Activated naive CD8-positive, alpha-beta T cell treated with anti-CD3 and anti-CD28 coated beads for 36 hours (primary cell): ENCODE data around the gene GUCY1A2. TPM values are rescaled to one million over a fixed set of nuclear protein-coding genes. Genes with fewer than 3 reads are reported as not detected.

Source experiments
- DNase-seq: peaks from one replicate; pipeline ENCODE4 v3.0.0; 2021
- H3K27ac Mint-ChIP-seq: one replicate; pipeline ENCODE4 v1.8.0; 2022; ENCODE audit warnings: mild to moderate bottlenecking, moderate library complexity, mixed read lengths
- H3K27me3 Mint-ChIP-seq: one replicate; pipeline ENCODE4 v1.8.0; 2022; ENCODE audit warnings: mild to moderate bottlenecking, mixed read lengths
- H3K36me3 Mint-ChIP-seq: one replicate; pipeline ENCODE4 v1.8.0; 2021; ENCODE audit warnings: mild to moderate bottlenecking, mixed read lengths
- H3K4me1 Mint-ChIP-seq: one replicate; pipeline ENCODE4 v1.8.0; 2021; ENCODE audit warnings: mixed read lengths
- H3K4me3 Mint-ChIP-seq: one replicate; pipeline ENCODE4 v1.8.0; 2022; ENCODE audit warnings: mild to moderate bottlenecking, moderate library complexity, mixed read lengths
- H3K9me3 Mint-ChIP-seq: one replicate; pipeline ENCODE4 v1.8.0; 2022; ENCODE audit warnings: mixed read lengths
- total RNA-seq, 2 experiments: library from RNA; stranded (reverse); gene quantifications; one replicate each; pipeline ENCODE4 v1.2.3, GENCODE V29; 2021

The GUCY1A2 gene
- total RNA-seq, 2 experiments from 2014 or later = not detected

DNA sequence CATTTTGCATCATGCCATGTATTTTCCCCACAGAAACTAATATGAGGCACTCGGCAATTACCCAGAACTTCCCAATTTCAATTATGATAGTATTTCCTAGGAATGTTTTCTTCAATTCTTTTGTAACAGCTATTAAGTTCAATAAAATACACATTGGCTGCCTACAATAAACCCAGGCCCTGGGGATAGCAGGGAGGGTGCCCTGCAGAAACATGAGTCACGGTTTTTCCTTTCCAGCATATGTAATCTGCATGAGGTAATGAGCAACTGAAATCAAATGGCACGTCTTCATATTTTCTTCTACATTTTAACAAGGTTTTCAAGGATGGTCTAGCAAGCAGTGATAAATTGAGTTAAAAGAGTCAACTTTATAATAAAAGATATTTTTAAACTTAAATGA, 32.0 kb downstream of the GUCY1A2 start:
- DNase-seq = no peak
- Mint-ChIP-seq H3K4me1 (no peaks in the 10 kb centered on the region), H3K27me3 (no peaks in the 10 kb centered on the region), H3K4me3 (no peak overlapping the region), H3K36me3 (no peaks in the 10 kb centered on the region), H3K9me3 (no peaks in the 10 kb centered on the region), H3K27ac (no peak overlapping the region)

DNA sequence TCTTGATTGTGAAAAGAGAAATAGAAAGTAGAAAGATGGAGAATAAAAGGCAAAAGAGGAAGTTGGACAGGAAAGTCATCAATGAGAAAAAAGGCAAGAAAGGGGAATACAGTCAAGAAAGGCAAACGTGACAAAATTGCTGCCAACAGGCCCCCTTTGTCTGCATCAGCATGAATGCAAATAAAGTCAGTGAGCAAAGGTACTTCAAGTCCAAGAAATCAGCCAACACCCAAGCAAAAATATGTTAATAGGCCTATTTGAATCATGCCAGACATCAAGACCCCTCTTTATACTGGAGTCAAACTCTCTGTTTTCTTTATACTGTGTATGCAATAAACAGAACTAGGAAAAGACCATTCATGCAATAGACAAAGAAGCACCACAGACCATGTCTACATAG, 34.3 kb downstream of the GUCY1A2 start:
- no peak for DNase-seq
- H3K27me3 Mint-ChIP-seq = no peaks in the 10 kb centered on the region
- H3K4me1 Mint-ChIP-seq = no peaks in the 10 kb centered on the region
- no peaks in the 10 kb centered on the region for H3K36me3 Mint-ChIP-seq
- no peak overlapping the region for H3K27ac Mint-ChIP-seq
- no peaks in the 10 kb centered on the region for H3K9me3 Mint-ChIP-seq
- no peak overlapping the region for H3K4me3 Mint-ChIP-seq

DNA sequence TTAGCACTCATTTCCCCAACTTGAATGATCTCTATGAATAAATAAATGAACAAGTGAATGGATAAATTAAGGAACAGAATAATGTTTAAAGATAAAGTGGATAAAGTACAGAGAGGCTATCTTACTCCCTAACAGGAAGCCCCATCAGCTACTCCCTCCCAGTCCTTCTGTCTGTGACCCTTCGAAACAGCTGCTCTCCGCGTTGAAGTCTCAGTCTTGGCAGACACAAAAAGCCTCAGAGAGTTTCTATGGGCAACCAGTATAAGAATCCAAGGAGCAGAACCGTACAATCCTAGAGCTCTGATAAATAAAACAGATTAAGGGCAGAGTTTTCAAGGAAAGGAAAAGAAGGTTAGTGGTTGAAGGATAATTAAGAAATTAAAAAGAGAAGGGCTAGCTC, 35.0 kb downstream of the GUCY1A2 start:
- Mint-ChIP-seq H3K4me3 (no peak overlapping the region), H3K36me3 (no peaks in the 10 kb centered on the region), H3K4me1 (no peaks in the 10 kb centered on the region), H3K27me3 (no peaks in the 10 kb centered on the region), H3K9me3 (no peaks in the 10 kb centered on the region), H3K27ac (no peak overlapping the region)
- DNase-seq = no peak

DNA sequence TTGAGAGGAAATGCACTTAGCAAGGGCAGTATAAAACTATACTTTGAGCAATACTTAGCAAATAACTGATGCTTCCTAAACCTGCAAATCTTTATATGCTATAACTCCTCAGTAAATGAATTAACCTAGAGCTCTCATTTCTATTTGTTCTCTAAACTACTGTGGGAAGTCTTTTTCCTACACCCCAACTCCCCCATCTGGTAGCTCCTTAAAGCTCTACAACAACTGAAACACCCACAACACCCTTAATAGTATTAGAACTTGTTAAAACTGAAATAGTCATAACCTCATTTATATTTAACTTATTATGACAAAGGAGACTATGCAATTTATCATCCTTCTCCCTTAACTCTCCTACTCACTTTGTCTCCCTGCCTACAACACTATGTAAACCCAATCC, 43.4 kb downstream of the GUCY1A2 start:
- Mint-ChIP-seq H3K36me3 (no peaks in the 10 kb centered on the region), H3K27ac (no peak overlapping the region), H3K27me3 (no peaks in the 10 kb centered on the region), H3K9me3 (no peaks in the 10 kb centered on the region), H3K4me3 (no peak overlapping the region), H3K4me1 (no peaks in the 10 kb centered on the region)
- DNase-seq = no peak

DNA sequence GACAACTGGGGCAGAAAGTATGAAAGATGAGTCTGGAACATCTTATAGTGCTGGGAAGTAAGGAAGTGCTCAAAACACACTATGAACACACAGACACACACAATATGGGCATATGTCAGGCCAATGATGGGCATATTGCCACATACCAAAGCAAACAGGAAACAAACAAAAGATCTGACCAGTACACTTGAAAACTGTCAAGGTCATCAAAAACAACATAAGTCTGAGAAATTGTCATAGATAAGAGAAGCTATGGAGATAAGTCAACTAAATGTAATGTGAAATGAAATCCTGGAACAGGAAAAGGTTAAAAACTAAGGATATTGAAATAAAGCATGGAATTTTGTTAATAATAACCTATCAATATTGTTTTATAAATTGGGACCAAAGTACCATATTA, 46.4 kb downstream of the GUCY1A2 start:
- no peaks in the 10 kb centered on the region for H3K9me3 Mint-ChIP-seq
- H3K27me3 Mint-ChIP-seq = no peaks in the 10 kb centered on the region

DNA sequence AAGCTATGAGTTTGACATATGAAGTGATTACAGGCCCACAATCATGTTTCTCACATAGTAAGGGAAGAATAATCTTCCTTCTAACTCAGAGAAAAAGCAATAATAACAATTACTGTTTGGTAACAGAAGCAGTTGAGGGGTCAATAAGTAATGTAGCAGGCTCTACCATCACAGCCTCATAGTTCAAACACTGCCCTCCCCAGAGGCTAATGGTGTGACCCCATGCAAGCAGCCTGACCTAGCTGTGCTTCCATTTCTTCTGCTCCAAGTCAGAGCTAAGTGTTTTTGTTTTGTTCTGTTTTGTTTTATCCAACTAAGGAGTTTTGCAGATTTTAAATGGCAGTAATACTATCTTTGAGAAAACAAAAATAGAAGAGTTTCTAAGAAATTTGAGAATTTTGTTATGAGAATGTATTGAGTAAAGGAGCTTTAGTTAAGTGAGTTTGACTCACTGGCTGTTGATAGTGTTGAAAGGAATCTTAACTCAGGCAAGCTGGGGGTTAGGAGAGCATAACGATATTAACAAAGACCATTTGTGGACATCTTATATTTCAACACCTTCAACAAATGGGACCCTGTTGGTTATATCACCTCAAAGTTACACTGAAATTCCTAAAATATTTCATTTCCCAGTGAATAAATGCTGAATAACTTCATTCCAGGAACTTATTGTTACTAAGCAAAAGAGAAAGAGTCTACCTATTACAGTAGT, 48.5 kb downstream of the GUCY1A2 start:
- Mint-ChIP-seq H3K4me1 (no peaks in the 10 kb centered on the region), H3K4me3 (no peak overlapping the region), H3K27me3 (no peaks in the 10 kb centered on the region), H3K36me3 (no peaks in the 10 kb centered on the region), H3K9me3 (no peaks in the 10 kb centered on the region), H3K27ac (no peak overlapping the region)
- DNase-seq = no peak

More for the DNA sequence above, 46.4 kb downstream of the GUCY1A2 start:
- no peaks in the 10 kb centered on the region for H3K36me3 Mint-ChIP-seq
- DNase-seq = no peak
- H3K4me1 Mint-ChIP-seq = no peaks in the 10 kb centered on the region
- no peak overlapping the region for H3K27ac Mint-ChIP-seq
- H3K4me3 Mint-ChIP-seq = no peak overlapping the region

DNA sequence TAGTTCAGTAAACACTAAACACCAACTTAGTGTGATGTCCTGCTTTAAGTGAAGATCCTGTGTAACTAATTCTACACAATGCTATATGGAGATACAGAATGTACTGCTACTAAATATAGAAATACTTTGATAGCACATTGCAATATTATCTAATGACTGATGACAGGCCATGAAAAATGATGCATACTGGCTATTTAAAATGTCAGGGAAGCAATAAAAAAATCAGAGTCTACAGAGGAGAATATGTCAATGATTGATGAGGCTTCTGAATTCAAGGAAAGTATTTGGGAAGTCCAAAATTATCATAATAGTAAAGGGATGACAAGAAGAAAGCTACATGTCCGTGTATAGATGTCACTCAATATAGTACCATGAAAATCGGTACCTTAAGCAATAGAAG, 55.3 kb downstream of the GUCY1A2 start:
- H3K4me3 Mint-ChIP-seq = no peak overlapping the region

DNA sequence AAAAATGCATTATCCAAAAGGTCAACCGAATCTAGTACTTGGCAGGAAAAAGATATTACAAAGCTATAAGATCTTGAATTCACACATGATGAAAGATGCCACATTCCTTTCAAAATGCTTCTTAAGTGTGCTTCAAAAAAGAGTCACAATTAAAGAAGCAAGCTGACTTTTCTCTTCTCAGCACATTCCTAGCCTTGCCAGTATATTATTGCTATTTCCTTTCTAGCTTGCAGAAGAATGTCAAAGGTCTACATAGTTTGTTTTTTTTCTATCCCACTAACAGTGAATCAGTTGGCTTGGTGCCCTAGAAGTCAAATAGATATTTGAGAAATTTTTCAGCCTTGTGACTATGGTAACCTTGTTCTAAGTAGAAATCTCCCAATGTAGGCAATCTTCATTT, 56.8 kb downstream of the GUCY1A2 start:
- H3K27me3 Mint-ChIP-seq = no peaks in the 10 kb centered on the region
- DNase-seq = no peak
- no peak overlapping the region for H3K4me3 Mint-ChIP-seq
- no peaks in the 10 kb centered on the region for H3K9me3 Mint-ChIP-seq
- no peaks in the 10 kb centered on the region for H3K4me1 Mint-ChIP-seq
- H3K36me3 Mint-ChIP-seq = no peaks in the 10 kb centered on the region
- H3K27ac Mint-ChIP-seq = no peak overlapping the region

More for the DNA sequence above, 55.3 kb downstream of the GUCY1A2 start:
- Mint-ChIP-seq H3K27ac (no peak overlapping the region), H3K36me3 (no peaks in the 10 kb centered on the region), H3K27me3 (no peaks in the 10 kb centered on the region), H3K9me3 (no peaks in the 10 kb centered on the region), H3K4me1 (no peaks in the 10 kb centered on the region)
- no peak for DNase-seq

DNA sequence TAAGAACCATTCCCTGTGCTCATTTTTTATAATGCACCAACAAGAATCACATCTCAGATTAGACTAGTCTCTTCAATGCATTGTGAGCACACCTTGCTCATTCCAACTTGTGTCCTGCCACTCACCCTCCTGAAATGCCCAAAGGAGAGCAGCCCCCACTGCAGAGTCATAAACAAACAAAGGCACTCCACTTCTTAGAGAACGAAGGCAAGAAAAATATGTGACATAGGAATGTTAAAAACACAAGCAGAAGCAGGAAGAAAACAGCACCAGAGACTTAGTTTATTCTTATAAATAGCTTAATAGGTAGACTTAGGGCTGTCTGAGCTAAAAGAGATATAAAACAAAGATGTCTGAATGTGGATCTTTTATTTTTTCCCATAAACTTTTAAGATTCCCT, 57.2 kb downstream of the GUCY1A2 start:
- Mint-ChIP-seq H3K36me3 (no peaks in the 10 kb centered on the region), H3K27me3 (no peaks in the 10 kb centered on the region), H3K4me1 (no peaks in the 10 kb centered on the region), H3K9me3 (no peaks in the 10 kb centered on the region), H3K27ac (no peak overlapping the region), H3K4me3 (no peak overlapping the region)
- no peak for DNase-seq

DNA sequence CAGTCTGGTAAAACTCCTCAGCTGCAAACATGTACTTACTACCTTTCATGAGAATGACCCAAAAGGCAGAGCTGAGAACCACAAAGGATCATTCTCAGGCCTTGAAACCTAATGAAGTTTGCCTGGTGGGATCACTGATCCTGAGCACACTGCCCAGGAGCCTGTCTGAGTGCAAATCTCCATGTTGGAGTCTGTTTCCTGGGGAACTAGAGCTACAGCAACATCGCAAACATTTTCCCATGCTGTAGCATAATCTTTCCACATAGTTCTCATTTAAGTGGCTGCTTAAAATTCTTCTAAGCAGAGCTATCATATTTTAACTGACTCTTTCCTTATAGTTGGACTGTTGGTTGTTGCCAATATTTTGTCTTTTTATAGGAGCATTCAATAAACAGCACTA, 58.5 kb downstream of the GUCY1A2 start:
- no peaks in the 10 kb centered on the region for H3K27me3 Mint-ChIP-seq
- peaks cover 5% of the 10 kb centered on the region for H3K9me3 Mint-ChIP-seq
- H3K4me1 Mint-ChIP-seq = no peaks in the 10 kb centered on the region
- DNase-seq = no peak
- H3K4me3 Mint-ChIP-seq = no peak overlapping the region
- no peaks in the 10 kb centered on the region for H3K36me3 Mint-ChIP-seq
- H3K27ac Mint-ChIP-seq = no peak overlapping the region

DNA sequence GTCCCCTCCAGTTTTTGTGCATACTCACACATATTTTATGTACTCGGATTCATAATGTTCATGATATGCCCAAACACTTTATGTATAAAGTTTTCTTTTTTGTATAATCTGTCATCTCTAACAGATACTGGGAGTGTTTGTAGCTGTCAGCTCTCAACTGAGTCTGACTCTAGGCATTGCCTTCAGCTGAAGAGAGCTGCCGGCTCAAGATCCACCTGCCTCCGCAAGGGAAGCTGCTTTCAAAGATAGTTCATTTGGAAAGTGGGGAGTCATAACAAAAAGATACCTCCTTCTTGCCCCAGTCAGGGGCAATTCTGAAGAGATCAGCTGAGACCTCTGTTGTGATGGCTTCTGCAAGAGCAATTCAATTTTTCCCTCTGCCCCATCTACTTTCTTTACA, 58.9 kb downstream of the GUCY1A2 start:
- H3K9me3 Mint-ChIP-seq = peaks cover 5% of the 10 kb centered on the region
- H3K27me3 Mint-ChIP-seq = no peaks in the 10 kb centered on the region
- H3K36me3 Mint-ChIP-seq = no peaks in the 10 kb centered on the region
- no peak for DNase-seq
- H3K27ac Mint-ChIP-seq = no peak overlapping the region
- H3K4me3 Mint-ChIP-seq = no peak overlapping the region
- no peaks in the 10 kb centered on the region for H3K4me1 Mint-ChIP-seq

DNA sequence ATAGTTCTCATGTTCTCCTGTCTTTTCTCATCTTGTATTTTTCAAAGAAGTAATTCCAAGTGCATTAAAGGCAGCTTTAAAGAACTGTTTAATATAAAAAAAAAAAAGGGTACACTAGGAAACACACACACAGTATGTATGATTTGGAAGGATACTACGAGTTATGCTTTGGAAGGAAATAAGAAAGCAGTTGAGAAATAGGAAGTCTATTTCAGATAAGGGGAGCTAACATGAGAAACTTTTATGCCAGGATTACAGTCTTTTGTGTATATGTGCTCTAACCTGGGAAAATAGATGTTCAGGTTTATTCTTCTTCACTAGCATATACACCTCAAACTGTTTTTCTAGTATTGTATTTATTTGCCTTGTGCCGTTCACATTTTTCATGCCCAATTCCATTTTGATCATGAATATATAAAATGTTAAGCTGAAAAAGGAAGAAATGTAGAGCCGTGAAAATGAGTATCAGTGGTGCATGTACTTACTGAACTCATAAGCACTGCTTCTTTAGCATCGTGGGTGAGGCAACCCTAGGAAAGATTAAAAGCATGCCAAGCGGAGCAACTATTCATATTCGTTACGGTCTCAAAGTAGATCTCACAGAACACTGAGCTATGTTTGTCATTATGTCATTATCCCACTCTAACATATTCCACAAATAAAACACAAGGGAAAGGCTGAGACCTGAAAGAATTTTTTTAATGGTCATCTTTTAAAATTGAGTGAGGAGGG, 59.6 kb downstream of the GUCY1A2 start:
- Mint-ChIP-seq H3K27me3 (no peaks in the 10 kb centered on the region), H3K36me3 (no peaks in the 10 kb centered on the region), H3K27ac (no peak overlapping the region), H3K9me3 (peaks cover 5% of the 10 kb centered on the region), H3K4me1 (no peaks in the 10 kb centered on the region), H3K4me3 (no peak overlapping the region)
- DNase-seq = no peak

DNA sequence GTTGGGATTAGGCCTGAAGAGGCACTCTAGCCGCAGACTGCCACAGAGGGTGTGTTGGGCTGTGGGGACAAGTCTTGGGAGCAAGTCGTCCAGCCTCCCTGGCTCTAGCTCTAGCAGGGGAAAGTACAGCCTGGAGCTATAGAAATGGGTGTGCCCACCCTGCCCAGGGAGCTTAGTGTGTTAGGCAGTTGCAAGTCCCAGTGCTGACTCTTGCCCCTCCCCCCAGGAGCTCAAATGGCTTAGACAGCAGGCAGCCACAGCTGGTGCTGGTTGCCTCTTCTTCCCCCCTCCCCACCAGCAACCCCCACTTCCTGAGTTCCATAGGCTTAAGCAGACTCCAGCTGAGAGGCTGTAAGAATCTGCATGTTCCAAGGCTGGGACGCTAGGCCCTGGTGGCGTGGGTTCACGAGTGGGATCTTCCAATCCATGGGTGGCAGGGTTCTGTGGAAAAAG, 61.2 kb downstream of the GUCY1A2 start:
- Mint-ChIP-seq H3K27ac (no peak overlapping the region), H3K27me3 (no peaks in the 10 kb centered on the region), H3K4me1 (no peaks in the 10 kb centered on the region), H3K4me3 (no peak overlapping the region), H3K9me3 (peaks cover 5% of the 10 kb centered on the region), H3K36me3 (no peaks in the 10 kb centered on the region)
- DNase-seq = no peak

DNA sequence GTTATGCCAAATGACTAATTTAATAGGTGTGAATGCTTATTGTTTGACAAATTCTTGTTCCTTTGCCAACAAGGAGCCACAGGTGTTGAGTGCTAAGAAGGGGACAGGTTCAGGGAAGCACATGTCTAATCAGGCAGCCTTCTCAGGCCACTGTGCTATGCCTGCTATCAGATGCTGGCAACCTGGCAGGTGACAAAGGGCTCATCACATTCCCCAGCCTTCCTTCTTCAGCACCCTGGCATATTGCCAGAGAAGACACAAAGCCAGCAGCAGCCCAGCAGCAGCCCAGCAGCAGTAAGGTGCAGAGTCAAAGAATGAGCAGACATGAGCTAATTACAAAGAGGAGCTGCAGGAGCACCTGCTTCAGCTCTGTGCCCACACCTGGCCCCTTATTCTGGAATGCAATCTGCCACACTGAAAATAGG, 68.2 kb downstream of the GUCY1A2 start:
- DNase-seq = no peak
- no peak overlapping the region for H3K4me3 Mint-ChIP-seq
- no peak overlapping the region for H3K27ac Mint-ChIP-seq
- no peaks in the 10 kb centered on the region for H3K27me3 Mint-ChIP-seq
- H3K9me3 Mint-ChIP-seq = peaks cover 3% of the 10 kb centered on the region
- no peaks in the 10 kb centered on the region for H3K36me3 Mint-ChIP-seq
- H3K4me1 Mint-ChIP-seq = no peaks in the 10 kb centered on the region

DNA sequence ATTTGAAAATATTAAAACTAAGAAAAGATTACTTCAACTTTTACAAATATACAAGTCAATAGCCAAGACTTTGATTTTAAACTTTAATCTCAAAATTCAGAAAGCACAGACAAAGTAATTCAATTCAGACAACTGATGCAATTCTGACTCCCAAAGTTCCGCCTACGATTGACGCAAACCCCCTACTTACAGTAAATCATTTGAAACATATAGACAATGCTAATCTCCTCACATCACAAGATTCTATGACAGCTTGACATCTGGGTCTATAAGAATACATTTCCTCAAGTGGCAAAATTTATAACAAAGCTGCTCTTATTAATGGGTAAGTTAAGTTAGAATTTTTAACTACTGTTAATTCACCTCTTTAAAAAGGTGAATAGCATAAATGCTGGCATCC, 75.2 kb downstream of the GUCY1A2 start:
- Mint-ChIP-seq H3K36me3 (no peaks in the 10 kb centered on the region), H3K27ac (no peak overlapping the region), H3K9me3 (peaks cover 4% of the 10 kb centered on the region), H3K27me3 (no peaks in the 10 kb centered on the region), H3K4me3 (no peak overlapping the region), H3K4me1 (no peaks in the 10 kb centered on the region)
- no peak for DNase-seq

DNA sequence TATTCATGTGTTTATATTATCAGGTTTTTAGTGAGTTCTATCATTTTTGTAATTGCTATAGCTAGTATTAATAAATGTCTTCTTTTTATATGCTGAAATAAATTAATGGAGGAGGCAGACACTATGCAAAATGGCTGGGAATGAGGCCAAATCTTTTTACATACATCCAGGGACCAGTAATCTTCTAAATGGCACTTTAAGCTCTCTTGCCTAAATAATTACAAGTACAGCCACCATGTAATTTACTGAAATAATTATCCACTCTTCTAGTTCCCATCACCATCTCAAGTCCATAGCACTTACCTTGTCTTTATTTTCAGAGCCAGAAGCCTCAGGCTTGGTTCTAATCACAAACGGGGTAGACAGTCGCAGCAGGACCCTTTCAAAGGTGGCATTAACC, 79.1 kb downstream of the GUCY1A2 start:
- DNase-seq = no peak
- no peaks in the 10 kb centered on the region for H3K9me3 Mint-ChIP-seq
- H3K4me3 Mint-ChIP-seq = no peak overlapping the region
- no peaks in the 10 kb centered on the region for H3K4me1 Mint-ChIP-seq
- H3K27me3 Mint-ChIP-seq = no peaks in the 10 kb centered on the region
- no peak overlapping the region for H3K27ac Mint-ChIP-seq
- H3K36me3 Mint-ChIP-seq = no peaks in the 10 kb centered on the region
